Body of pancreas (tissue), 4 donors: ENCODE measurements around the gene BICD2. TPM values are rescaled to one million over a fixed set of nuclear protein-coding genes. Genes with fewer than 3 reads are reported as not detected.

Experiments
- ATAC-seq: fragments of 150-250 bp; one replicate; pipeline ENCODE4 v1.9.1; 2016
- DNase-seq, 4 donors: peaks; one replicate each; pipeline ENCODE4 v3.0.0-alpha.2; 2019
- H3K27ac ChIP-seq, 4 donors: fragments of 200-600 bp; sonication (generic); 1 replicate in 3 of 4; 2 replicates in 1 of 4; pipeline versions ENCODE4 v1.5.1 to v1.6.1; 2016 to 2019; ENCODE audit warnings: mild to moderate bottlenecking in 1 of 4, mixed read lengths in 1 of 4, moderate library complexity in 1 of 4
- H3K27me3 ChIP-seq, 2 donors: fragments of 200-600 bp; sonication (generic); one replicate each; pipeline ENCODE4 v1.6.0; 2016; ENCODE audit warnings: mild to moderate bottlenecking in 1 of 2
- H3K36me3 ChIP-seq, 2 donors: fragments of 200-600 bp; sonication (generic); replicated peaks in 1 of 2; 2 replicates each; pipeline ENCODE4 v1.5.1; 2016; ENCODE audit warnings: low read depth in 2 of 2; ENCODE audit not compliant: insufficient read depth in 1 of 2
- H3K4me1 ChIP-seq: fragments of 200-600 bp; sonication (generic); one replicate; pipeline ENCODE4 v1.6.0; 2016
- H3K4me3 ChIP-seq, 2 donors: fragments of 200-600 bp; sonication (generic); 1 replicate in 1 of 2; 2 replicates in 1 of 2; pipeline ENCODE4 v1.5.1; 2016 to 2019
- H3K9me3 ChIP-seq, 3 donors: fragments of 200-600 bp; sonication (generic); 1 replicate in 2 of 3; 2 replicates in 1 of 3; pipeline ENCODE4 v1.5.1; 2016
- POLR2A ChIP-seq, 3 donors: fragments of 450-650 bp; IDR thresholded peaks; one replicate each; pipeline ENCODE4 v1.6.1; 2016; ENCODE audit warnings: antibody characterized with exemption in 3 of 3, mild to moderate bottlenecking in 2 of 3
- WGBS, 2 donors: methylation state at CpG; one replicate each; pipeline ENCODE4 v1.1.5; 2017; 5-methylcytosine and 5-hydroxymethylcytosine counted together
- intact Hi-C: fragments of 100-400 bp; cut with DNase I; formaldehyde crosslinking; loops from one replicate; pipeline ENCODE4 v1.15.1; 2023
- total RNA-seq, 2 donors: library from RNA; depleted of rRNA; stranded (reverse); fragments of >200 nt; gene quantifications; one replicate each; pipeline ENCODE4 v1.1.0, GENCODE V29; 2016
- TF ChIP-seq, protein P1 (sequence below), 7 experiments: fragments of 450-650 bp in 4 of 7; fragments of 200-600 bp in 3 of 7; sonication (generic) in 3 of 7; IDR thresholded peaks; one replicate each; pipeline ENCODE4 v1.5.1; 2016 to 2019; ENCODE audit warnings: antibody characterized with exemption in 7 of 7

Gene BICD2
- total RNA-seq, 2 donors from 2014 or later: 16.1 to 16.8 TPM

DNA sequence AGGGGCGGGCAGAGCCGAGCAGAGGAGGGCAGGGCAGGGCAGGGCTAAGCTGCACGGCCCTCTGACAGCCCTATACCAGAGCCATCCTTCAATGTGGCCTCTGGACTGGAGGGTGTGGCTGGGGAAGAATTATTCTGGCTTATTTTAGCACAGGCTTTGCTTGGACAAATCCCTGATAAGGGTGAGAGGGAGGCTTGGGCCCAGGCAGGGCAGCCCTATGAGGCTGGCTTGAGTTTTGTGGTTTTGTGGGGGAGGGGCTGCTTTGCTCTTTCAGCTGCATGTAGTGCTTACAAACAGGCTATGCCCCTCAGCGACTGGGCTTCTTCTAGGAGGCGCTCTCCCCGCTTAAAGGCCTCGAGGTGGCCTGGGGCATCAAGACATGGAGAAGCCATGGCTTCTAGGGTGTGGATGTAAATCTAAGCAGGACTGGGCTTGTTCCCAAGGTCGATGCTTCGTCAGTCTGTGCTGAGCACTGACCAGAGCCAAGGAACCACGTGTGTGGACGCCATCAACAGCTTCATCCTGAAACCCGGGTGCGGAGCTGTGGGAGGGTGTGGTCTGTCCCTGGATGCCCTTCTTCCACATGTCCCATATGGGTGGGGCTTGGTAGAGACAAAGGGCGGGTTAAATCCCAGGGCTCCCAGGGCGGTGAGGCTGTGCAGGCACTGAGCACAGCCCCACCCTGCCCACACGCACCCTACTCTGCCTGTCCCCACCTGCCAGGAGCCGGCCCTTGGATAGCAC lies 49.0 kb downstream of the BICD2 start:
- intact Hi-C loops: loop anchor here (5.0 kb wide), 1 partner anchor 72 kb away; no protein-coding TSS in a partner anchor
- Histone ChIP-seq H3K4me3 (no peak overlapping the region), H3K36me3 (peaks cover 24 to 50% of the 10 kb centered on the region in 2 donors), H3K9me3 (no peaks in the 10 kb centered on the region), H3K27me3 (no peaks in the 10 kb centered on the region), H3K4me1 (no peaks in the 10 kb centered on the region), H3K27ac (no peak overlapping the region)
- no peak for DNase-seq
- no peak for ATAC-seq
- 78 to 85% methylated on average over 11 to 17 of the region's 17 CpGs for WGBS, 2 donors
- TF ChIP-seq POLR2A (IDR thresholded peaks at IDR 0.05): no peak
- TF ChIP-seq, protein P1, sequence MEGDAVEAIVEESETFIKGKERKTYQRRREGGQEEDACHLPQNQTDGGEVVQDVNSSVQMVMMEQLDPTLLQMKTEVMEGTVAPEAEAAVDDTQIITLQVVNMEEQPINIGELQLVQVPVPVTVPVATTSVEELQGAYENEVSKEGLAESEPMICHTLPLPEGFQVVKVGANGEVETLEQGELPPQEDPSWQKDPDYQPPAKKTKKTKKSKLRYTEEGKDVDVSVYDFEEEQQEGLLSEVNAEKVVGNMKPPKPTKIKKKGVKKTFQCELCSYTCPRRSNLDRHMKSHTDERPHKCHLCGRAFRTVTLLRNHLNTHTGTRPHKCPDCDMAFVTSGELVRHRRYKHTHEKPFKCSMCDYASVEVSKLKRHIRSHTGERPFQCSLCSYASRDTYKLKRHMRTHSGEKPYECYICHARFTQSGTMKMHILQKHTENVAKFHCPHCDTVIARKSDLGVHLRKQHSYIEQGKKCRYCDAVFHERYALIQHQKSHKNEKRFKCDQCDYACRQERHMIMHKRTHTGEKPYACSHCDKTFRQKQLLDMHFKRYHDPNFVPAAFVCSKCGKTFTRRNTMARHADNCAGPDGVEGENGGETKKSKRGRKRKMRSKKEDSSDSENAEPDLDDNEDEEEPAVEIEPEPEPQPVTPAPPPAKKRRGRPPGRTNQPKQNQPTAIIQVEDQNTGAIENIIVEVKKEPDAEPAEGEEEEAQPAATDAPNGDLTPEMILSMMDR (IDR thresholded peaks at IDR 0.05): no peak

DNA sequence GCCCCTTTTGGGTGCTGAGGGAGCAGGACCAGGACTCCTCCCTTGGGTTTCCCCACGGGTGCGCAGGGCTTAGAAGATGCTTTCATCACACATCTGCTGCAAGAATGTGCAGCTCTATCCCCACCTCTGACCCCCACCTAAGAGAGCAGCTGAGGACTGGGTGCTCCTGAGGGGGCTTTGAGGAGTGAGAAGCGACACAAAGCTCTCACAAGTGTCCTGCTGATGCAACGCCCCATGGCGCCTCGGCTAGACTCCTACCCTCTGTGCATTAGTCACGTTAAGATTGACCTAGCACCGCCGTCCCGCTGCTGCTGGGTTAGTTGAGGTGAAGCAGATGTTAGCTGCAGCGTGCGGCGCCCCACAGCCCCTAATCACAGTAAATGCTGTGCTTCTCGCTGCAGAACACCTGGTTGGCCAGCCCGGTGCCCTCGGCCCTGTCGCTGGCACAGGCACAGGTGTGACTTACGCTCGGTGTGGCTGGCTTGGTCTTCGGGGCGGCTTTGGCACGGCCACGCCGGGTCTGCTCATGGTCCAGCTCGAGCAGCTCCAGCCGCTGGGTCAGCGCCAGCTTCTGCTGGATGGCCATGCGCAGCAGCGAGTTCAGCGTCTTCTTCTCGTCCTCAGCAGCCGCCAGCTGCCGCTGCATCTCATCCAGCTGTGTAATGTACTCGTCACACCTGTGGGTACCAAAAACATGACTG lies 49.7 kb downstream of the BICD2 start:
- H3K27me3 ChIP-seq: no peaks in the 10 kb centered on the region
- WGBS, 2 donors: 89 to 94% methylated on average over 17 to 30 of the region's 34 CpGs
- H3K9me3 ChIP-seq: no peaks in the 10 kb centered on the region
- peaks cover 21 to 43% of the 10 kb centered on the region in 2 donors for H3K36me3 ChIP-seq
- H3K4me1 ChIP-seq: no peaks in the 10 kb centered on the region
- DNase-seq (no peak), ATAC-seq (no peak)
- no peak overlapping the region for H3K4me3 ChIP-seq
- intact Hi-C loops: loop anchor here (5.0 kb wide), 1 partner anchor 72 kb away; no protein-coding TSS in a partner anchor
- no peak overlapping the region for H3K27ac ChIP-seq
- TF ChIP-seq, protein P1 (IDR thresholded peaks at IDR 0.05): no peak
- TF ChIP-seq POLR2A (IDR thresholded peaks at IDR 0.05): no peak

DNA sequence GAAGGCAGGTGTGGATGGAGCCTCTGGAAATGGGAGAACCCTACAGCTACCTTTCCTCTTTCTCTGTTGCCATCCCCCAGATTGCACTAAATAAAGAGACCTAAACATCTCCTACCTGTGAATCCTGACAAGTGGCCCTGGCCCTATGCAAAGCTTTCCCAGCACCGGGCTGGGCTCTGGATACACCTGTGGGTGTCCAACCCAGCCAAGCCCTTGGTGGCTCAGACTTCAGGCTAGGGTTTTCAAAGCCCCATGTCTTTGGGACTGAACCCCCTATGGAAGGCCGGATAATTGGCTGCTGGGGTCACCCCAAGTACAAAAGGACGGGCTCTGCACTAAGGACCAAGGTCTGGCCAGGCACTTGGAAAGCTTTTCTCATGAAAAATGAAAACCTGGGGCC lies 50.6 kb downstream of the BICD2 start:
- Histone ChIP-seq H3K4me1 (no peaks in the 10 kb centered on the region), H3K4me3 (no peak overlapping the region), H3K36me3 (peaks cover 13 to 34% of the 10 kb centered on the region in 2 donors), H3K9me3 (no peaks in the 10 kb centered on the region), H3K27ac (no peak overlapping the region), H3K27me3 (no peaks in the 10 kb centered on the region)
- WGBS, 2 donors: 90 to 95% methylated on average over 2 to 3 of the region's 3 CpGs
- DNase-seq (no peak), ATAC-seq (no peak)
- no peak for TF ChIP-seq POLR2A (IDR thresholded peaks at IDR 0.05)
- TF ChIP-seq, protein P1 (IDR thresholded peaks at IDR 0.05): no peak
- intact Hi-C loops: no loop called here

DNA sequence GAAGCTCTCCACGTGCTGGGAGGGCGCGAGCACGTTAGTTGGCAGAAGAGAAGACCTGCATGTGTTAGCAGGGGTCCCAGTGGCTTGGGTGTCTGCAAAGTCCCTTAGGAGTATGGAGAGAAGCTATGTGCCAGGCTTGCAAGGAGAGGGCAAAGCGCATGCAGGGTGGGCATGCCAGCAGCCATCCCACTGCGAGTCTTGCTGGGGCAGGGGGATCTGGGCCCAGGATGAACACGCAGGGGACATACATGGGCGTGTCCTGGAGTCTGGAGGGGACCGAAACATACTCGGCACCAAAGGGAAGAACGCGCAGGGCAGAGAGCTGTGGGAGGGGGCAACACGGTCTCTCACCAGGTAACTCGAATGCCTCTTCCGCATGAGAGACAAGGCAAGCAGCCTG lies 51.1 kb downstream of the BICD2 start:
- Histone ChIP-seq H3K9me3 (no peaks in the 10 kb centered on the region), H3K36me3 (peaks cover 10 to 31% of the 10 kb centered on the region in 2 donors), H3K27me3 (no peaks in the 10 kb centered on the region), H3K4me1 (no peaks in the 10 kb centered on the region), H3K4me3 (no peak overlapping the region), H3K27ac (no peak overlapping the region)
- DNase-seq (no peak), ATAC-seq (no peak)
- WGBS, 2 donors: 91 to 94% methylated on average over 15 of the region's 15 CpGs
- intact Hi-C loops: no loop called here
- TF ChIP-seq, protein P1 (IDR thresholded peaks at IDR 0.05): no peak
- no peak for TF ChIP-seq POLR2A (IDR thresholded peaks at IDR 0.05)
